GM18909 (cell line): ENCODE measurements around the gene COX10.
A peak's percentile ranks its signal among the peaks of the same experiment; 100 is the strongest.
"Not testable (repeated sequence)": the region's sequence is repeated elsewhere in the genome, so short reads cannot be mapped to it uniquely, and the experiment has no call there.

Source experiments
- ATAC-seq: cut with Tn5 transposase; IDR thresholded peaks from one replicate; pipeline ENCODE4 v1.9.1; 2021; ENCODE audit warnings: mild to moderate bottlenecking; ENCODE audit not compliant: unreplicated experiment, poor library complexity

COX10 gene

GRCh38 chr17:14165616-14166015, 96.3 kb downstream of the COX10 start:
- no peak for ATAC-seq

GRCh38 chr17:14167831-14168230, 98.5 kb downstream of the COX10 start:
- not testable (repeated sequence) for ATAC-seq

- no peak for ATAC-seq
Measured at GRCh38 chr17:14168582-14168981, 99.3 kb downstream of the COX10 start.

- no peak for ATAC-seq
Measured at GRCh38 chr17:14169287-14169686, 100.0 kb downstream of the COX10 start.

GRCh38 chr17:14169901-14170300, 100.6 kb downstream of the COX10 start:
- ATAC-seq = no peak

GRCh38 chr17:14176989-14177388, 107.7 kb downstream of the COX10 start:
- not testable (repeated sequence) for ATAC-seq

GRCh38 chr17:14177801-14178200, 108.5 kb downstream of the COX10 start:
- ATAC-seq = not testable (repeated sequence)

GRCh38 chr17:14179951-14180350, 110.6 kb downstream of the COX10 start:
- ATAC-seq = not testable (repeated sequence)

- ATAC-seq = not testable (repeated sequence)
Measured at GRCh38 chr17:14182084-14182483, 112.8 kb downstream of the COX10 start.

- ATAC-seq = not testable (repeated sequence)
Measured at GRCh38 chr17:14184536-14184935, 115.2 kb downstream of the COX10 start.

- not testable (repeated sequence) for ATAC-seq
Measured at GRCh38 chr17:14186443-14186842, 117.1 kb downstream of the COX10 start.

GRCh38 chr17:14190774-14191173, 121.5 kb downstream of the COX10 start:
- ATAC-seq = not testable (repeated sequence)

GRCh38 chr17:14191469-14191868, 122.2 kb downstream of the COX10 start:
- not testable (repeated sequence) for ATAC-seq

GRCh38 chr17:14192039-14192438, 122.7 kb downstream of the COX10 start:
- ATAC-seq = not testable (repeated sequence)

- ATAC-seq = peak; percentile 77
Measured at GRCh38 chr17:14192636-14193344, 123.5 kb downstream of the COX10 start.

GRCh38 chr17:14196377-14196997, 127.2 kb downstream of the COX10 start:
- ATAC-seq = peak; percentile 56

GRCh38 chr17:14197057-14197456, 127.8 kb downstream of the COX10 start:
- no peak for ATAC-seq

- ATAC-seq = no peak
Measured at GRCh38 chr17:14197586-14197985, 128.3 kb downstream of the COX10 start.

- ATAC-seq = no peak
Measured at GRCh38 chr17:14198013-14198412, 128.7 kb downstream of the COX10 start.

- ATAC-seq = no peak
Measured at GRCh38 chr17:14198575-14198974, 129.3 kb downstream of the COX10 start.

GRCh38 chr17:14199601-14200000, 130.3 kb downstream of the COX10 start:
- ATAC-seq = no peak

GRCh38 chr17:14200354-14200753, 131.1 kb downstream of the COX10 start:
- no peak for ATAC-seq
